Skeletal muscle satellite cell (primary cell): ENCODE measurements around the gene IGF2BP3.

Experiments
- H3K27me3 ChIP-seq: 2 replicates; pipeline ENCODE4 v1.7.0; 2013; ENCODE audit warnings: low read length; ENCODE audit not compliant: control insufficient read depth, insufficient read depth
- H3K36me3 ChIP-seq: 2 replicates; pipeline ENCODE4 v1.7.0; 2013; ENCODE audit warnings: mild to moderate bottlenecking, control low read depth, low read length; ENCODE audit not compliant: insufficient read depth
- H3K4me1 ChIP-seq: 2 replicates; pipeline ENCODE4 v1.7.0; 2013; ENCODE audit warnings: low read length; ENCODE audit not compliant: control insufficient read depth, insufficient read depth
- H3K4me2 ChIP-seq: 2 replicates; pipeline ENCODE4 v1.7.0; 2013; ENCODE audit warnings: mild to moderate bottlenecking, low read length
- H3K4me3 ChIP-seq: 2 replicates; pipeline ENCODE4 v1.7.0; 2013; ENCODE audit warnings: low read length
- H3K9ac ChIP-seq: 2 replicates; pipeline ENCODE4 v1.7.0; 2013; ENCODE audit warnings: mild to moderate bottlenecking, low read depth, low read length, moderate library complexity
- H3K9me3 ChIP-seq: replicated peaks from 2 replicates; pipeline ENCODE4 v1.7.0; 2013; ENCODE audit warnings: mild to moderate bottlenecking, control low read depth, low read length

Gene IGF2BP3

GRCh38 chr7:23450518-23450917 is 19.8 kb downstream of the IGF2BP3 start:
- Histone ChIP-seq H3K4me1 (peaks cover 5% of the 10 kb centered on the region), H3K4me3 (no peak overlapping the region), H3K4me2 (no peak overlapping the region), H3K36me3 (peaks cover 5% of the 10 kb centered on the region), H3K9me3 (no peaks in the 10 kb centered on the region), H3K9ac (no peak overlapping the region), H3K27me3 (no peaks in the 10 kb centered on the region)

- no peak overlapping the region for H3K4me2 ChIP-seq
- no peak overlapping the region for H3K9ac ChIP-seq
- no peak overlapping the region for H3K4me3 ChIP-seq
- H3K27me3 ChIP-seq, result no peaks in the 10 kb centered on the region
- H3K4me1 ChIP-seq, result peaks cover 1% of the 10 kb centered on the region
- peaks cover under 1% of the 10 kb centered on the region for H3K36me3 ChIP-seq
- no peaks in the 10 kb centered on the region for H3K9me3 ChIP-seq
These were observed 20.4 kb downstream of the IGF2BP3 start for GRCh38 chr7:23449941-23450340.

- no peak overlapping the region for H3K4me2 ChIP-seq
- H3K27me3 ChIP-seq, result no peaks in the 10 kb centered on the region
- no peaks in the 10 kb centered on the region for H3K4me1 ChIP-seq
- H3K36me3 ChIP-seq, result no peaks in the 10 kb centered on the region
- H3K9me3 ChIP-seq, result no peaks in the 10 kb centered on the region
- no peak overlapping the region for H3K4me3 ChIP-seq
- no peak overlapping the region for H3K9ac ChIP-seq
These were observed 25.0 kb downstream of the IGF2BP3 start for GRCh38 chr7:23445326-23445725.

- Histone ChIP-seq H3K27me3 (no peaks in the 10 kb centered on the region), H3K4me3 (no peak overlapping the region)
These were observed 26.3 kb downstream of the IGF2BP3 start for GRCh38 chr7:23443974-23444373.

GRCh38 chr7:23438171-23438570 is 32.1 kb downstream of the IGF2BP3 start:
- no peak overlapping the region for H3K9ac ChIP-seq
- H3K4me2 ChIP-seq, result no peak overlapping the region
- H3K36me3 ChIP-seq, result no peaks in the 10 kb centered on the region
- H3K27me3 ChIP-seq, result no peaks in the 10 kb centered on the region
- H3K4me1 ChIP-seq, result no peaks in the 10 kb centered on the region
- no peak overlapping the region for H3K4me3 ChIP-seq
- no peaks in the 10 kb centered on the region for H3K9me3 ChIP-seq

More at GRCh38 chr7:23443974-23444373, 26.3 kb downstream of the IGF2BP3 start:
- Histone ChIP-seq H3K9me3 (no peaks in the 10 kb centered on the region), H3K36me3 (no peaks in the 10 kb centered on the region), H3K9ac (no peak overlapping the region), H3K4me1 (no peaks in the 10 kb centered on the region), H3K4me2 (no peak overlapping the region)

GRCh38 chr7:23434147-23434917 is 36.0 kb downstream of the IGF2BP3 start:
- Histone ChIP-seq H3K4me3 (no peak overlapping the region), H3K36me3 (no peaks in the 10 kb centered on the region), H3K4me2 (no peak overlapping the region), H3K4me1 (peaks cover 16% of the 10 kb centered on the region), H3K9ac (no peak overlapping the region), H3K27me3 (no peaks in the 10 kb centered on the region), H3K9me3 (no peaks in the 10 kb centered on the region)

- Histone ChIP-seq H3K27me3 (no peaks in the 10 kb centered on the region), H3K36me3 (no peaks in the 10 kb centered on the region), H3K9ac (no peak overlapping the region), H3K9me3 (no peaks in the 10 kb centered on the region), H3K4me2 (no peak overlapping the region), H3K4me1 (peaks cover 16% of the 10 kb centered on the region), H3K4me3 (no peak overlapping the region)
These were observed 38.5 kb downstream of the IGF2BP3 start for GRCh38 chr7:23431702-23432199.

GRCh38 chr7:23430893-23431259 is 39.4 kb downstream of the IGF2BP3 start:
- no peaks in the 10 kb centered on the region for H3K9me3 ChIP-seq
- H3K4me1 ChIP-seq, result peaks cover 16% of the 10 kb centered on the region
- H3K4me2 ChIP-seq, result peak overlapping the region; percentile 14
- no peak overlapping the region for H3K4me3 ChIP-seq
- H3K9ac ChIP-seq, result no peak overlapping the region
- no peaks in the 10 kb centered on the region for H3K36me3 ChIP-seq
- no peaks in the 10 kb centered on the region for H3K27me3 ChIP-seq

- H3K27me3 ChIP-seq, result no peaks in the 10 kb centered on the region
- H3K4me2 ChIP-seq, result no peak overlapping the region
- no peak overlapping the region for H3K4me3 ChIP-seq
- no peaks in the 10 kb centered on the region for H3K9me3 ChIP-seq
- no peaks in the 10 kb centered on the region for H3K36me3 ChIP-seq
- H3K4me1 ChIP-seq, result peaks cover 16% of the 10 kb centered on the region
- no peak overlapping the region for H3K9ac ChIP-seq
These were observed 43.4 kb downstream of the IGF2BP3 start for GRCh38 chr7:23426876-23427275.

- Histone ChIP-seq H3K4me2 (no peak overlapping the region), H3K27me3 (no peaks in the 10 kb centered on the region), H3K4me1 (peaks cover 7% of the 10 kb centered on the region), H3K9me3 (no peaks in the 10 kb centered on the region), H3K4me3 (no peak overlapping the region), H3K9ac (no peak overlapping the region), H3K36me3 (no peaks in the 10 kb centered on the region)
These were observed 47.4 kb downstream of the IGF2BP3 start for GRCh38 chr7:23422909-23423308.

GRCh38 chr7:23422384-23422783 is 47.9 kb downstream of the IGF2BP3 start:
- Histone ChIP-seq H3K27me3 (no peaks in the 10 kb centered on the region), H3K36me3 (no peaks in the 10 kb centered on the region), H3K9me3 (no peaks in the 10 kb centered on the region), H3K9ac (no peak overlapping the region), H3K4me3 (no peak overlapping the region), H3K4me2 (no peak overlapping the region), H3K4me1 (peaks cover 11% of the 10 kb centered on the region)

GRCh38 chr7:23419845-23420244 is 50.4 kb downstream of the IGF2BP3 start:
- no peak overlapping the region for H3K9ac ChIP-seq
- H3K9me3 ChIP-seq, result no peaks in the 10 kb centered on the region
- peaks cover 4% of the 10 kb centered on the region for H3K36me3 ChIP-seq
- H3K4me3 ChIP-seq, result no peak overlapping the region
- peaks cover 11% of the 10 kb centered on the region for H3K4me1 ChIP-seq
- H3K27me3 ChIP-seq, result no peaks in the 10 kb centered on the region
- no peak overlapping the region for H3K4me2 ChIP-seq
